Gastrocnemius medialis (tissue), 4 donors: ENCODE results near the gene S1PR3. TPM values are rescaled to one million over a fixed set of nuclear protein-coding genes. Genes with fewer than 3 reads are reported as not detected.
A peak's percentile ranks its signal among the peaks of the same experiment; 100 is the strongest.

ENCODE experiments used
- ATAC-seq, 2 donors: fragments of 150-250 bp; one replicate each; pipeline ENCODE4 v1.9.1; 2016
- DNase-seq, 2 donors: peaks; one replicate each; pipeline ENCODE4 v3.0.0-alpha.2; 2019
- H3K27ac ChIP-seq, 4 donors: fragments of 200-600 bp; sonication (generic); 1 replicate in 1 of 4; 2 replicates in 3 of 4; pipeline ENCODE4 v1.5.1; 2016 to 2018; ENCODE audit warnings: mild to moderate bottlenecking in 2 of 4, moderate library complexity in 1 of 4
- H3K27me3 ChIP-seq, 3 donors: fragments of 200-600 bp; sonication (generic) in 2 of 3; 1 replicate in 1 of 3; 2 replicates in 2 of 3; pipeline versions ENCODE4 v1.5.1 to v1.6.0; 2016 to 2019; ENCODE audit warnings: mild to moderate bottlenecking in 1 of 3, moderate library complexity in 1 of 3
- H3K36me3 ChIP-seq, 2 donors: fragments of 200-600 bp; sonication (generic) in 1 of 2; one replicate each; pipeline ENCODE4 v1.5.1; 2017 to 2018
- H3K4me1 ChIP-seq, 2 donors: fragments of 200-600 bp; sonication (generic) in 1 of 2; one replicate each; pipeline ENCODE4 v1.5.1; 2016 to 2017; ENCODE audit warnings: mild to moderate bottlenecking in 2 of 2
- H3K4me3 ChIP-seq, 4 donors: fragments of 200-600 bp; sonication (generic) in 3 of 4; 1 replicate in 1 of 4; 2 replicates in 3 of 4; pipeline ENCODE4 v1.5.1; 2016 to 2019; ENCODE audit warnings: mild to moderate bottlenecking in 2 of 4
- H3K9me3 ChIP-seq, 3 donors: fragments of 200-600 bp; sonication (generic) in 2 of 3; 1 replicate in 1 of 3; 2 replicates in 2 of 3; pipeline ENCODE4 v1.5.1; 2016 to 2019
- POLR2A ChIP-seq, 2 donors: fragments of 450-650 bp; IDR thresholded peaks; one replicate each; pipeline ENCODE4 v1.6.1; 2017; ENCODE audit warnings: antibody characterized with exemption in 2 of 2, mild to moderate bottlenecking in 2 of 2, moderate library complexity in 2 of 2
- in situ Hi-C, 4 donors: fragments of 200-750 bp; cut with MboI; loops; one replicate each; pipeline versions ENCODE4 v1.15.0 to v1.8.0; 2017; ENCODE audit warnings: low sequenced_read_pairs in 4 of 4
- intact Hi-C: fragments of 100-400 bp; cut with DNase I; formaldehyde crosslinking; loops from one replicate; pipeline ENCODE4 v1.15.1; 2023; ENCODE audit warnings: low total_unique reads
- total RNA-seq, 4 donors: library from RNA; depleted of rRNA; stranded (reverse); fragments of >200 nt; gene quantifications; one replicate each; pipeline versions ENCODE4 v1.1.0 to v1.2.3, GENCODE V29; 2016
- TF ChIP-seq, protein P1 (sequence below), 5 experiments: fragments of 450-650 bp in 3 of 5; fragments of 200-600 bp in 2 of 5; sonication (generic) in 2 of 5; IDR thresholded peaks in 4 of 5; conservative IDR thresholded peaks in 1 of 5; 1 replicate in 4 of 5; 2 replicates in 1 of 5; pipeline ENCODE4 v1.5.1; 2016 to 2019; ENCODE audit warnings: antibody characterized with exemption in 5 of 5, mild to moderate bottlenecking in 3 of 5, moderate library complexity in 3 of 5

The S1PR3 gene
- total RNA-seq, 4 donors from 2014 or later = 3.3 to 13.4 (median 5.7) TPM

DNA sequence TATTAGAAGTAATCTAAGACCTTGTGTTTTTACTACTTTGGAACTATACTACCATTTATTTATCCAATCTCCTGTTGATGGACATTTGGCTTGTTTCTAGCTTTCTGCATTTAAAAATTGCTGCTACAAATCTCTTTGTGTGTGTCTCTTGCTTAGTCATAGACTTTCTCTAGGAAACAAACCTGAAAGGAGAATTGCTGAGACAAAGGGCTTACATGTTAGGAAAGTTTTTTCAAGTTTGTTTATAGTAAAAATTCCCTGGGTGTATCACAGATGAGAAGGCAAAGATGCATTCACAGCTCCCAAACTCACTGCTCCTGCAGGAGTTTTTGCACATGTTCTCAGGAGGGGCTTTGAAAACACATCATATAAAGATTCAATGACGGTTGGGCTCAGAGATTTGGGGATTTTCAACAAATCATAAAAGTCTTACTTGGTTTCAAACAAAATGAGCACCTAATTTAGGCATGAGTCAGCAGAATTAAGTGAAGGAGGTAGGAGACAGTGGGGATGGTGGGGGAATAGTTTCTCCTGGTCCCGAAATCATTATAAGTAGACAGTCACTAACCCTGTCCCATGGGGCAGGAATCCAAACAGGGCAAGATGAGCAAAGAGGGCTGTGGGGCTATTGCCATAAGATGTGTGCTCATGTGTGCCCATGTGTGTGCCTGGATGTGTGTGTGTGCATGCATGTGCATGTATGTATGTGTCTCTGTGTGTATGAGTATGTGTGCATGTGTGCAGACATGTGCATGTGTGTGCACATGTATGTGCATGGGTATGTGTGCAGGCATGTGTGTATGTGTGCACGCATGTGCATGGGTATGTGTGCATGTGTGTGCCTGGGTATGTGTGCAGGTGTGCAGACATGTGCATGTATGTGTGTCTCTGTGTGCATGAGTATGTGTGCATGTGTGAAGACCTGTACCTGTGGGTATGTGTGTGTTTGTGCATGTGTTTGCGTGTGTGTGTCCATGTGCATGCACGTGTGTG lies 43.4 kb upstream of the S1PR3 start:
- ATAC-seq (no peak), DNase-seq (no peak)
- Histone ChIP-seq H3K4me3 (no peak overlapping the region), H3K4me1 (no peaks in the 10 kb centered on the region), H3K36me3 (no peaks in the 10 kb centered on the region), H3K27ac (no peak overlapping the region), H3K9me3 (no peaks in the 10 kb centered on the region), H3K27me3 (no peaks in the 10 kb centered on the region)
- in situ Hi-C loops (no loop called here), intact Hi-C loops (no loop called here)
- TF ChIP-seq, protein P1, sequence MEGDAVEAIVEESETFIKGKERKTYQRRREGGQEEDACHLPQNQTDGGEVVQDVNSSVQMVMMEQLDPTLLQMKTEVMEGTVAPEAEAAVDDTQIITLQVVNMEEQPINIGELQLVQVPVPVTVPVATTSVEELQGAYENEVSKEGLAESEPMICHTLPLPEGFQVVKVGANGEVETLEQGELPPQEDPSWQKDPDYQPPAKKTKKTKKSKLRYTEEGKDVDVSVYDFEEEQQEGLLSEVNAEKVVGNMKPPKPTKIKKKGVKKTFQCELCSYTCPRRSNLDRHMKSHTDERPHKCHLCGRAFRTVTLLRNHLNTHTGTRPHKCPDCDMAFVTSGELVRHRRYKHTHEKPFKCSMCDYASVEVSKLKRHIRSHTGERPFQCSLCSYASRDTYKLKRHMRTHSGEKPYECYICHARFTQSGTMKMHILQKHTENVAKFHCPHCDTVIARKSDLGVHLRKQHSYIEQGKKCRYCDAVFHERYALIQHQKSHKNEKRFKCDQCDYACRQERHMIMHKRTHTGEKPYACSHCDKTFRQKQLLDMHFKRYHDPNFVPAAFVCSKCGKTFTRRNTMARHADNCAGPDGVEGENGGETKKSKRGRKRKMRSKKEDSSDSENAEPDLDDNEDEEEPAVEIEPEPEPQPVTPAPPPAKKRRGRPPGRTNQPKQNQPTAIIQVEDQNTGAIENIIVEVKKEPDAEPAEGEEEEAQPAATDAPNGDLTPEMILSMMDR (IDR thresholded peaks at IDR 0.05 in 4 of 5, conservative IDR thresholded peaks at IDR 0.05 in 1 of 5) = no peak
- TF ChIP-seq POLR2A (IDR thresholded peaks at IDR 0.05) = no peak

DNA sequence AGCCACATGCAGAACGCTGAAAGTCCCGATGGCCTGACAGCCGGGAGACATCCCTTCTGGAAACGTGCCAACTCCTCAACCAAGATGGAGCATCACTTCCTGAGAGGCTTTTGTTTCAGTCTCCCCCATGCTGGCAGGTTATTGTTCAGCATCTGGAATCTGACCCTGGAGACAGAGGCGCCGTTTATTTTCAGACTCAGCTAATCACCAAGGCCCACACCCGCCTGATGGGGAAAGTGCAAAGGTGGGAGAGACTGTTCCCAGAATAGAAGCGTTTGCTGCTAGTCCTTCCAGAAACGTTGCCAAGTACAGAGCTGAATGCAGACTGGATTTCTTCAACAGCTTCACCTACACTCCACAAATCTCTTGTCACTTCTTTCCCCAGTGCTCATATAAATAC lies 41.8 kb upstream of the S1PR3 start:
- no peak overlapping the region for H3K4me3 ChIP-seq
- H3K27ac ChIP-seq = no peak overlapping the region
- TF ChIP-seq POLR2A (IDR thresholded peaks at IDR 0.05) = no peak
- TF ChIP-seq, protein P1 (IDR thresholded peaks at IDR 0.05 in 4 of 5, conservative IDR thresholded peaks at IDR 0.05 in 1 of 5) = no peak
- in situ Hi-C loops = no loop called here
- H3K4me1 ChIP-seq = no peaks in the 10 kb centered on the region
- no peaks in the 10 kb centered on the region for H3K27me3 ChIP-seq
- H3K9me3 ChIP-seq = no peaks in the 10 kb centered on the region
- no peaks in the 10 kb centered on the region for H3K36me3 ChIP-seq
- ATAC-seq = no peak
- no peak for DNase-seq
- intact Hi-C loops = no loop called here

DNA sequence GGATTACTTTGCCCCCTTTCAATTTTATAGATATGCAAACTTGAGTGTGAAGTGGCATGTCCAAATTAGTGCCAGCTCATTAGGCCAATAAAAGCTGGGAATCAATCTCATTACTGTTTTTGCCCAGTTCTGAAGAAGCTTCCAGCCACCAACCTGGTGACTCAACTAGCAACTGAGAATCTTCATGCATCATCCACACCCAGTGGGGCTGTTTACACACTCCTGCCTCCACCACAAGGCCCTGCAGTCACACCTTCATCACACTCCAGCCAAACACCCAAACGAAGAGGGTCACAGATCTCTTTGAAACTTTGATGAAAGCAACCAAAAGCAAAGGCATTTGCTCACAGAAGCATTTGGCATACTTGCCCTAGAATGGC lies 41.3 kb upstream of the S1PR3 start:
- intact Hi-C loops = no loop called here
- no peaks in the 10 kb centered on the region for H3K36me3 ChIP-seq
- no peaks in the 10 kb centered on the region for H3K4me1 ChIP-seq
- no peaks in the 10 kb centered on the region for H3K9me3 ChIP-seq
- no peak for DNase-seq
- no peak overlapping the region for H3K27ac ChIP-seq
- in situ Hi-C loops = no loop called here
- no peak for TF ChIP-seq POLR2A (IDR thresholded peaks at IDR 0.05)
- TF ChIP-seq, protein P1 (IDR thresholded peaks at IDR 0.05 in 4 of 5, conservative IDR thresholded peaks at IDR 0.05 in 1 of 5) = no peak
- H3K27me3 ChIP-seq = no peaks in the 10 kb centered on the region
- ATAC-seq = no peak
- no peak overlapping the region for H3K4me3 ChIP-seq

- TF ChIP-seq POLR2A (IDR thresholded peaks at IDR 0.05) = no peak
- TF ChIP-seq, protein P1 (IDR thresholded peaks at IDR 0.05 in 4 of 5, conservative IDR thresholded peaks at IDR 0.05 in 1 of 5) = no peak
- Histone ChIP-seq H3K4me1 (no peaks in the 10 kb centered on the region), H3K4me3 (no peak overlapping the region), H3K9me3 (no peaks in the 10 kb centered on the region), H3K27me3 (no peaks in the 10 kb centered on the region), H3K27ac (no peak overlapping the region), H3K36me3 (no peaks in the 10 kb centered on the region)
- intact Hi-C loops (no loop called here), in situ Hi-C loops (no loop called here)
- DNase-seq (no peak), ATAC-seq (peak in 1 of 2 donors; percentile 35)
Measured at GRCh38 chr9:88950341-88951154, 40.7 kb upstream of the S1PR3 start.
